Activated naive CD4-positive, alpha-beta T cell treated with anti-CD3 and anti-CD28 coated beads for 36 hours (primary cell): Measurements from ENCODE around the gene SLC9A8. TPM values are rescaled to one million over a fixed set of nuclear protein-coding genes. Genes with fewer than 3 reads are reported as not detected.

ENCODE experiments used
- CTCF ChIA-PET: fragments of 350-600 bp; sonication (Branson Sonifier 250); formaldehyde crosslinking; loops from one replicate; lab custom pipeline; 2021; ENCODE audit warnings: antibody characterized with exemption; lab: Charles Lee
- DNase-seq: peaks from one replicate; pipeline ENCODE4 v3.0.0-alpha.2; 2020
- H3K27ac Mint-ChIP-seq: one replicate; pipeline ENCODE4 v1.8.0; 2021; ENCODE audit warnings: mild to moderate bottlenecking, mixed read lengths
- H3K27me3 Mint-ChIP-seq: one replicate; pipeline ENCODE4 v1.8.0; 2021; ENCODE audit warnings: low read depth, mixed read lengths
- H3K36me3 Mint-ChIP-seq: one replicate; pipeline ENCODE4 v1.8.0; 2021; ENCODE audit warnings: low read depth, mixed read lengths
- H3K4me1 Mint-ChIP-seq: one replicate; pipeline ENCODE4 v1.8.0; 2021; ENCODE audit warnings: low read depth, mixed read lengths
- H3K4me3 Mint-ChIP-seq: one replicate; pipeline ENCODE4 v1.8.0; 2021; ENCODE audit warnings: mild to moderate bottlenecking, moderate library complexity, mixed read lengths
- H3K9me3 Mint-ChIP-seq: one replicate; pipeline ENCODE4 v1.8.0; 2021; ENCODE audit warnings: mixed read lengths
- intact Hi-C: fragments of 100-400 bp; cut with micrococcal nuclease; formaldehyde crosslinking; loops from one replicate; pipeline ENCODE4 v1.15.1; 2023
- total RNA-seq, 2 experiments: library from RNA; stranded (reverse); gene quantifications; one replicate each; pipeline ENCODE4 v1.2.3, GENCODE V29; 2021

The SLC9A8 gene
- total RNA-seq, 2 experiments from 2014 or later, result 11.2 to 11.4 TPM

- Mint-ChIP-seq H3K4me1 (peaks cover 3% of the 10 kb centered on the region), H3K27ac (peak overlapping the region; percentile 59), H3K27me3 (no peaks in the 10 kb centered on the region), H3K36me3 (peaks cover 9% of the 10 kb centered on the region), H3K4me3 (no peak overlapping the region), H3K9me3 (no peaks in the 10 kb centered on the region)
- peak; percentile 68 for DNase-seq
- intact Hi-C loops, result loop anchor here (1.0 to 2.0 kb wide), 2 partner anchors 40 to 277 kb away; no protein-coding TSS in a partner anchor
- CTCF ChIA-PET, result interaction anchor here (0.7 to 4.2 kb wide), 10 partner anchors 12 to 348 kb away, joined by 3 to 20 read pairs (median 4); no protein-coding TSS in a partner anchor
Measured at GRCh38 chr20:49888212-49889000, 75.8 kb downstream of the SLC9A8 start.

- Mint-ChIP-seq H3K27ac (peak overlapping the region; percentile 59), H3K4me1 (peaks cover 12% of the 10 kb centered on the region), H3K4me3 (no peak overlapping the region), H3K36me3 (peaks cover 9% of the 10 kb centered on the region), H3K9me3 (no peaks in the 10 kb centered on the region), H3K27me3 (no peaks in the 10 kb centered on the region)
- no peak for DNase-seq
- CTCF ChIA-PET, result interaction anchor here (0.6 to 4.2 kb wide), 12 partner anchors 9 to 549 kb away, joined by 3 to 20 read pairs (median 4); no protein-coding TSS in a partner anchor
- intact Hi-C loops, result loop anchor here (2.0 kb wide), 1 partner anchor 40 kb away; no protein-coding TSS in a partner anchor
Measured at GRCh38 chr20:49889001-49889934, 76.6 kb downstream of the SLC9A8 start.

- DNase-seq, result no peak
- H3K4me1 Mint-ChIP-seq, result peaks cover 15% of the 10 kb centered on the region
- H3K27ac Mint-ChIP-seq, result no peak overlapping the region
- H3K27me3 Mint-ChIP-seq, result no peaks in the 10 kb centered on the region
- H3K36me3 Mint-ChIP-seq, result peaks cover 9% of the 10 kb centered on the region
- H3K9me3 Mint-ChIP-seq, result no peaks in the 10 kb centered on the region
- intact Hi-C loops, result loop anchor here (2.0 to 10.0 kb wide), 2 partner anchors 39 to 345 kb away; no protein-coding TSS in a partner anchor
- CTCF ChIA-PET, result interaction anchor here (0.6 to 4.2 kb wide), 5 partner anchors 10 to 549 kb away, joined by 3 to 20 read pairs (median 3); no protein-coding TSS in a partner anchor
- no peak overlapping the region for H3K4me3 Mint-ChIP-seq
Measured at GRCh38 chr20:49889935-49890333, 77.3 kb downstream of the SLC9A8 start.

GRCh38 chr20:49890471-49891361 is 78.1 kb downstream of the SLC9A8 start:
- peaks cover 16% of the 10 kb centered on the region for H3K4me1 Mint-ChIP-seq
- no peaks in the 10 kb centered on the region for H3K9me3 Mint-ChIP-seq
- H3K36me3 Mint-ChIP-seq, result peaks cover 9% of the 10 kb centered on the region
- intact Hi-C loops, result loop anchor here (10.0 kb wide), 1 partner anchor 346 kb away; no protein-coding TSS in a partner anchor
- H3K27ac Mint-ChIP-seq, result no peak overlapping the region
- no peaks in the 10 kb centered on the region for H3K27me3 Mint-ChIP-seq
- no peak for DNase-seq
- CTCF ChIA-PET, result interaction anchor here (0.9 to 1.1 kb wide), 3 partner anchors 11 to 280 kb away, joined by 3 to 4 read pairs (median 3); no protein-coding TSS in a partner anchor
- H3K4me3 Mint-ChIP-seq, result no peak overlapping the region

DNA sequence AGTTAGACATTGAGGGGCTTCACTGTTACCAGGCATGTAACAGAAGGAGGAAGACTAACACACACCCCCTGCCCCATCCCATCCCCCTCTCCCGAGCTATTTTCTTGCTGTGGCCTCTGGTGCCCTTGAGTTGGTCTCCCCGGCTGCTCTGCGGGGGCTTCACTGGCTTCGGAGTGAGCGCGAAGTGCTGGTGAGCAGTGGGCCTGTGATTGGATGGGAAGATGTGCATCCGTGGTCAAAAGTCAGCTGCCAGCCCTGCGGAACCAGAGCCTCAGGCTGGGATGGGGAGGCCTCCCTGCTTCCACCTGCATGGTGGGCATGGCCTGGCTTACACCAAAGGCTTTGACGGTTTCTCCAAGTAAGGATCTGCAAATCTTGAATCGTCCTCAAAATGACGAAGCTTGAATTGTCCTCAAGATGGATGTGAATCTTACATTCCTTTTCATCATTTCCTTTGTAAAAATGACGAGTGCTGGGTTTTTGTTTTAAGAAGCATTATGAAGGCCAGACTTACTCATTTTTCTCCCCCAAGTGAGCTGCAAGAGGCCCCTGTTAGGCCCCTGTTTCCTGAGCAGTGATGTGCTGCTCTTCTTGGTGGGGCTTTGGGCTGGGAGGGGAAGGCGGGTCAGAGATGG is 79.0 kb downstream of the SLC9A8 start:
- Mint-ChIP-seq H3K27ac (no peak overlapping the region), H3K9me3 (no peaks in the 10 kb centered on the region), H3K4me3 (no peak overlapping the region), H3K27me3 (no peaks in the 10 kb centered on the region), H3K4me1 (peaks cover 16% of the 10 kb centered on the region), H3K36me3 (peaks cover 7% of the 10 kb centered on the region)
- no peak for DNase-seq
- CTCF ChIA-PET, result interaction anchor here (0.6 to 1.1 kb wide), 3 partner anchors 281 to 358 kb away, joined by 3 to 4 read pairs (median 3); no protein-coding TSS in a partner anchor
- intact Hi-C loops, result loop anchor here (10.0 kb wide), 1 partner anchor 347 kb away; no protein-coding TSS in a partner anchor

DNA sequence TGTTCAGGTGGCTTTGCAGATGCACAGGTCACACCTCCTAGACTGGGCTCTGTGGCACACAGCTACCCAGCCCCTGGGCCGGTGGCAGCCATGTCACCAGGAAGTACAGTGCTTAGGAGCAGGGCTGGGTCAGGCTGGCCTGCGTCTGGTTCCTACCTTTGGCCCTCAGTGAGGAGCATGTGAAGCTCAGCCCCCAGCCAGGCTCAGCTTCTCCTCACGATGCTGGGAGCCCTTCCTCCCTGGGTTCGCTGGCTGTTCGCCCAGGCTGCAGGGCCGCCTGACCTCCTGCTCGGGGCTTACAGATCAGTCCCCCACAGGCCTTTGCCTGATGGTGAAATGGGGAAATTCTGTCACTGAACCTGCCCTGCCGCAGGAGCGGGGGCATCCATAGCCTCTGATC is 79.6 kb downstream of the SLC9A8 start:
- Mint-ChIP-seq H3K9me3 (no peaks in the 10 kb centered on the region), H3K36me3 (peaks cover 7% of the 10 kb centered on the region), H3K27ac (no peak overlapping the region), H3K4me3 (no peak overlapping the region), H3K4me1 (peaks cover 16% of the 10 kb centered on the region), H3K27me3 (no peaks in the 10 kb centered on the region)
- CTCF ChIA-PET, result interaction anchor here (0.6 to 1.5 kb wide), 3 partner anchors 282 to 359 kb away, joined by 3 to 5 read pairs (median 4); no protein-coding TSS in a partner anchor
- intact Hi-C loops, result loop anchor here (10.0 kb wide), 1 partner anchor 347 kb away; no protein-coding TSS in a partner anchor
- no peak for DNase-seq

DNA sequence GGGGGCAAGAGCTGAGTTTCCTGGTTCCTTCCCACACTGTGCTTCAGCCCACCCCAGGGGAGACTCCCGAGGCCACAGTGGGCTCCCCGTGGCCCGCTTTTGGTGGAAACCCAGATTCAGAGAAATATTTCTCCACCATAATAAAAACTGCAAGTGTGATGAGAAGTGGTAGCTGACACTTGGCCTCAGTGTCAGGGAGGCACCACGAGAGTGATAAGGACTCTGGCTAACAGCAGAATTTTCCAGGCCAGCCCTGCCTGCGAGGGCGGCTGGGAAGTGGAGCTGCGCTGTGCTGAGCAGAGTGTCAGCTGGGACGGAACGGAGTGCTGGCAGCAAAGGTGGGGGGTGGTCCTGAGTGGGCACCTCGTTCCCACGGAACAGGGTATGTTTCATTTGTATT is 80.2 kb downstream of the SLC9A8 start:
- peaks cover 16% of the 10 kb centered on the region for H3K4me1 Mint-ChIP-seq
- H3K4me3 Mint-ChIP-seq, result no peak overlapping the region
- DNase-seq, result no peak
- intact Hi-C loops, result loop anchor here (10.0 kb wide), 1 partner anchor 348 kb away; no protein-coding TSS in a partner anchor
- H3K27me3 Mint-ChIP-seq, result no peaks in the 10 kb centered on the region
- CTCF ChIA-PET, result interaction anchor here (1.1 to 1.5 kb wide), 2 partner anchors 282 to 284 kb away, joined by 4 to 5 read pairs; no protein-coding TSS in a partner anchor
- H3K27ac Mint-ChIP-seq, result no peak overlapping the region
- H3K9me3 Mint-ChIP-seq, result no peaks in the 10 kb centered on the region
- peaks cover 7% of the 10 kb centered on the region for H3K36me3 Mint-ChIP-seq

DNA sequence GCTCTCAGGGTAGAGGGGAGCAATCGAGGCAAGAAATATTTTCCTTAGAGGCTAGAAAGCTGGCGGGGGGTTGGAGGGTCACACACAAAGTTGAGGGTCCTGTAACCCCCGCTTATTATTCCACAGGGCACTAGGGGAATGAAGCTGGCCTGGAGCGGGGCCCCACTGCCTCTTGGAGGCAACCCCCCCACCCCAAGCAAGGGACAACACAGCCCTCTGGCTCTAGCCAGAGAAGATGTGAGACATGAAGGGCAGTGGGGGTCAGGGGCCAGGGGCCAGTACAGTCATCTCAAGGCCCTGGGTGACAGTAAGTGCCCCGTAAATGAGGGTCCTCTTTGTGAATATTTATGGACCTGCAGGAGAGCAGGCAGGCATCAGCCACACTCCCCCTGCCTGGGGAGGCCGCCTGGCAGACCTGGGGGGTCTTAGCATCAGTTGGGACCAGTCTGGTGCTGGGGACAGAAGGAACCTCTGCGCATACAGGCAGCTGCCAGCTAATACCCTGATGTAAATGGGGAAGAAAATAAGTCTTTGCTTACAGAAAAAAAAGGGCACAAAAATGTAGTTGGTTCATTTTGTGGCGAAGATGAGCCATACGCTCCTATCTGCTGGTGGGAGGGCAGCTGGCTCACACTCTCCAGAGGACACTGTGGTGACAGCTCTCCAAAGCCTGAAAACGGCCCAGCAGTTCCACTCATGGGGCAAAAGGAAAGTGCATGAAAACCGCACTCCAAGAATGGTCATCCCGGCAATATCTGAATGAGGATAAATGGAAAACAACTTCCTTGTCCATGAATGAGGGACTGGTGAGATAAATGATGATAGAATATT is 80.8 kb downstream of the SLC9A8 start:
- H3K27ac Mint-ChIP-seq, result no peak overlapping the region
- no peak overlapping the region for H3K4me3 Mint-ChIP-seq
- CTCF ChIA-PET, result interaction anchor here (1.5 kb wide), 1 partner anchor 283 kb away, joined by 5 read pairs; no protein-coding TSS in a partner anchor
- H3K36me3 Mint-ChIP-seq, result peaks cover 5% of the 10 kb centered on the region
- no peak for DNase-seq
- peaks cover 16% of the 10 kb centered on the region for H3K4me1 Mint-ChIP-seq
- no peaks in the 10 kb centered on the region for H3K9me3 Mint-ChIP-seq
- no peaks in the 10 kb centered on the region for H3K27me3 Mint-ChIP-seq
- intact Hi-C loops, result loop anchor here (10.0 kb wide), 1 partner anchor 349 kb away; no protein-coding TSS in a partner anchor

DNA sequence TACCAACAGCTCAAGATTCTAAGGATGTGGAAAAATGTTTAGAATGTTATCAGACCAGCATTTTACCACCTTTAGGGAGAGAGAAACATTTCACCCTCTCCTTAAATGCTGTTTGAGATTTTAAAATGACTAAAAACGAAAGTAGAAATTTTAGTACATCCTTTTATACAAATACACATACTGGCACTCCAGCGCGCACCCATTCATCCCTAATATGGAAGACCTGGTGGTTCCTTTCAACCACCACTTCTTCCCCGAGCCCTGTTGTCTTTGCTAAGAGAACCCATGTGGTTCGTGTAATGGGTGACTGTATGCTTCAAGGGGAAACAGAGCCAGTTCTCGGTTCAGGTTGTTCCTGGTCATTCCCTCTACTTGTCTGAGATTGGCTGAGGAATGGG is 81.4 kb downstream of the SLC9A8 start:
- Mint-ChIP-seq H3K27me3 (no peaks in the 10 kb centered on the region), H3K27ac (peak overlapping the region; percentile 48), H3K4me3 (no peak overlapping the region), H3K4me1 (peaks cover 16% of the 10 kb centered on the region), H3K36me3 (peaks cover 1% of the 10 kb centered on the region), H3K9me3 (no peaks in the 10 kb centered on the region)
- intact Hi-C loops, result loop anchor here (10.0 kb wide), 1 partner anchor 349 kb away; no protein-coding TSS in a partner anchor
- DNase-seq, result peak; percentile 52
- CTCF ChIA-PET, result interaction anchor here (0.6 kb wide), 1 partner anchor 100 kb away, joined by 3 read pairs; no protein-coding TSS in a partner anchor
